Uterus (tissue), 2 donors: Measurements from ENCODE around the gene ZNF469.

Experiments used
- CTCF ChIP-seq, 4 experiments: fragments of 200-600 bp in 2 of 4; fragments of 450-650 bp in 2 of 4; sonication (generic) in 2 of 4; IDR thresholded peaks; one replicate each; pipeline ENCODE4 v1.5.1; 2016 to 2019; ENCODE audit warnings: antibody characterized with exemption in 4 of 4, mild to moderate bottlenecking in 2 of 4, moderate library complexity in 1 of 4
- POLR2A ChIP-seq, 2 donors: fragments of 450-650 bp; IDR thresholded peaks; one replicate each; pipeline ENCODE4 v1.6.1; 2016; ENCODE audit warnings: antibody characterized with exemption in 2 of 2, mild to moderate bottlenecking in 1 of 2, moderate library complexity in 1 of 2

DNA sequence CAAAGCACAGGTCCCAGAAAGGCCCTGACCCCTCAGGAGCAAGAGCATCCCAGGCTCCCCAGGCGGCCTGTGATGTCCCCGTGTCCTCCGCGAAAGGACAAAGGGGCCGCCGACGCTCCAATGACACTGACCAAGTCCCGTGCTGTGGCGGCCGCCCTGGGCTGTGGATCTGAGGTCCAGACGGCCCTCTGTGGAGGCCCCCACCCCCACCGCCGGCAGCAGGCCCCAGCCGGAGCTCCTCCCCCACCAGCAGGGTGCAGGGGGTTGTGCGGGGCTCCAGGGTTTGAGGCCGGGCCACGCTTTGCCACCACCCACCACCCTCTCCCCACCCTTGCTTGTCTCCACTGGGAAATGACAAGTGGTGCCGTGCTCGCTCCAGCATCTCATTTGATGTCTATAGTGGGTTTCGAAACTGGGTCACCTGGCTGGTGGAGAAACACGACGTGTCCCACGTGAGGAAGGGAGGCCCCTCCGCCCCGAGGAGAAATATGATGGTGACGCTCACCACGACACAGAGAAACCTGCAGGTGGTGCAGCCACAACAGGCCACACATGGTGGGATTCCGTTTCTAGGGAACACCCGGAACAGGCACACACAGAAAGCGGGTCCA, 31.2 kb upstream of the ZNF469 start:
- TF ChIP-seq CTCF (IDR thresholded peaks at IDR 0.05), result no peak
- no peak for TF ChIP-seq POLR2A (IDR thresholded peaks at IDR 0.05)
